ENCODE results near the gene KMO.

Gene KMO

DNA sequence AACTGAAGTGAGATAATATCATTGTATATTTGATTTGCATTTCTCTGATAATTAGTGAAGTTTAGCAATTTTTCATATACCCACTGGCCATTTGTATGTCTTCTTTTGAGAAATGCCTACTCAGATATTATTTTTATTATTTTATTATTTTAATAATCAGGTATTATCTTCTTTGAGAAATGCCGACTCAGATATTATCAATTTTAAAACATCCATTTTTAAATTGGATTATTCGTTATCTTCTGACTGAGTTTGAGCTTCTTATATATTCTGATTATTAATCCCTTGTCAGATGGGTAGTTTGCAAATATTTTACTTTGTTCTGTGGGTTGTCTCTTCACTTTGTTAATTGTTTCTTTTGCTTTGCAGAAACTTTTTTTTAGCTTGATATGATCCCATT is 37.7 kb downstream of the KMO start:
- Histone ChIP-seq H3K27ac (no peak overlapping the region), H3K4me3 (IDR thresholded peaks at IDR 0.05; ENCODE audit: insufficient read depth, low read depth, low read length) (no peak overlapping the region), H3K9ac (no peak overlapping the region), H3K4me2 (no peak overlapping the region), H3K79me2 (ENCODE audit: insufficient read depth, low read depth) (no peaks in the 10 kb centered on the region), H3K4me1 (ENCODE audit: low read depth, poor library complexity, severe bottlenecking) (no peaks in the 10 kb centered on the region), H3K36me3 (ENCODE audit: insufficient read depth) (no peaks in the 10 kb centered on the region), H4K20me1 (ENCODE audit: insufficient read depth) (no peaks in the 10 kb centered on the region), H2AFZ (ENCODE audit: low read depth) (no peak overlapping the region), H3K27me3 (ENCODE audit: insufficient read depth, low read depth) (no peaks in the 10 kb centered on the region)
- TF ChIP-seq, protein P1, sequence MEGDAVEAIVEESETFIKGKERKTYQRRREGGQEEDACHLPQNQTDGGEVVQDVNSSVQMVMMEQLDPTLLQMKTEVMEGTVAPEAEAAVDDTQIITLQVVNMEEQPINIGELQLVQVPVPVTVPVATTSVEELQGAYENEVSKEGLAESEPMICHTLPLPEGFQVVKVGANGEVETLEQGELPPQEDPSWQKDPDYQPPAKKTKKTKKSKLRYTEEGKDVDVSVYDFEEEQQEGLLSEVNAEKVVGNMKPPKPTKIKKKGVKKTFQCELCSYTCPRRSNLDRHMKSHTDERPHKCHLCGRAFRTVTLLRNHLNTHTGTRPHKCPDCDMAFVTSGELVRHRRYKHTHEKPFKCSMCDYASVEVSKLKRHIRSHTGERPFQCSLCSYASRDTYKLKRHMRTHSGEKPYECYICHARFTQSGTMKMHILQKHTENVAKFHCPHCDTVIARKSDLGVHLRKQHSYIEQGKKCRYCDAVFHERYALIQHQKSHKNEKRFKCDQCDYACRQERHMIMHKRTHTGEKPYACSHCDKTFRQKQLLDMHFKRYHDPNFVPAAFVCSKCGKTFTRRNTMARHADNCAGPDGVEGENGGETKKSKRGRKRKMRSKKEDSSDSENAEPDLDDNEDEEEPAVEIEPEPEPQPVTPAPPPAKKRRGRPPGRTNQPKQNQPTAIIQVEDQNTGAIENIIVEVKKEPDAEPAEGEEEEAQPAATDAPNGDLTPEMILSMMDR (conservative IDR thresholded peaks at IDR 0.05; ENCODE audit: low read depth, low read length), result no peak

DNA sequence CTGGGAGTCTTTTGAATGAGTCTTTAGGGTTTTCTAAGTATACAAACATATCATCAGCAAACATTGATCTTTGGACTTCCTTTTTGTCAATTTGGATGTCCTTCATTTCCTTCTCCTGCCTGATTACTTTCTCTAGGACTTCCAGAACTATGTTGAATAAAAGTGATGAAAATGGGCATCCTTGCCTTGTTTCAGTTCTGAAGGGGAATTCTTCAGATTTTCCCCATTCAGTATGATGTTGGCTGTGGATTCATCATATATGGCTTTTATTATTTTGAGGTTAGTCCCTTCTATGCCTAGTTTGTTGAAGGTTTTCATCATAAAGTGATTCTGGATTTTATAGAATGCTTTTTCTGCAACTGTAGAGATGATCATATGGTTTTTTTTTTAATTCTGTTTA is 42.0 kb downstream of the KMO start:
- no peak overlapping the region for H3K4me3 ChIP-seq (IDR thresholded peaks at IDR 0.05; ENCODE audit: insufficient read depth, low read depth, low read length)
- H3K27ac ChIP-seq, result no peak overlapping the region
- no peaks in the 10 kb centered on the region for H3K27me3 ChIP-seq (ENCODE audit: insufficient read depth, low read depth)
- H3K4me2 ChIP-seq, result no peak overlapping the region
- no peaks in the 10 kb centered on the region for H3K36me3 ChIP-seq (ENCODE audit: insufficient read depth)
- H3K79me2 ChIP-seq (ENCODE audit: insufficient read depth, low read depth), result no peaks in the 10 kb centered on the region
- TF ChIP-seq, protein P1 (conservative IDR thresholded peaks at IDR 0.05; ENCODE audit: low read depth, low read length), result no peak
- H4K20me1 ChIP-seq (ENCODE audit: insufficient read depth), result no peaks in the 10 kb centered on the region
- H3K9ac ChIP-seq, result no peak overlapping the region
- H2AFZ ChIP-seq (ENCODE audit: low read depth), result no peak overlapping the region
- H3K4me1 ChIP-seq (ENCODE audit: low read depth, poor library complexity, severe bottlenecking), result no peaks in the 10 kb centered on the region

DNA sequence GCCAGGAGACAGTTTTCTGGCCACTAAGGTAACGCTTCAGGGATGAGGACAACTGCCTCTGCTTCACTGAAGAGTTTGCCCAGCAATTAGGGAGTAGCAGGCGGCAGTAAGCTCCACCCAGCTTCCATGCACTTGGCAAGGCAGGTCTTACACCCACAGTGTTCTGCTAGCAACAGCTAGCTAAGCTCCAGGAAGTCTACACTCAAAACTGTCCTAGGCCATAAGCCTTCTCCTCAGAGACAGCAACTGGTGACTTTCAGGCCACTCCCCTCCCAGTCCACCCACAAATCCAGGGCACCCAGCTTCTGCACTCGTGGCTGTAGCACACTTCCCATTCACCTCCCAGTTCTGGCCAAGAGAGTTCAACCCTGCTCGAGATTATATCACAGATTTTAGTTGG is 47.3 kb downstream of the KMO start:
- Histone ChIP-seq H3K4me3 (IDR thresholded peaks at IDR 0.05; ENCODE audit: insufficient read depth, low read depth, low read length) (no peak overlapping the region), H3K4me2 (no peak overlapping the region), H3K9ac (no peak overlapping the region), H3K36me3 (ENCODE audit: insufficient read depth) (no peaks in the 10 kb centered on the region), H4K20me1 (ENCODE audit: insufficient read depth) (no peaks in the 10 kb centered on the region), H3K4me1 (ENCODE audit: low read depth, poor library complexity, severe bottlenecking) (no peaks in the 10 kb centered on the region), H3K79me2 (ENCODE audit: insufficient read depth, low read depth) (no peaks in the 10 kb centered on the region), H3K27me3 (ENCODE audit: insufficient read depth, low read depth) (no peaks in the 10 kb centered on the region), H3K27ac (no peak overlapping the region), H2AFZ (ENCODE audit: low read depth) (no peak overlapping the region)
- TF ChIP-seq, protein P1 (conservative IDR thresholded peaks at IDR 0.05; ENCODE audit: low read depth, low read length), result no peak

DNA sequence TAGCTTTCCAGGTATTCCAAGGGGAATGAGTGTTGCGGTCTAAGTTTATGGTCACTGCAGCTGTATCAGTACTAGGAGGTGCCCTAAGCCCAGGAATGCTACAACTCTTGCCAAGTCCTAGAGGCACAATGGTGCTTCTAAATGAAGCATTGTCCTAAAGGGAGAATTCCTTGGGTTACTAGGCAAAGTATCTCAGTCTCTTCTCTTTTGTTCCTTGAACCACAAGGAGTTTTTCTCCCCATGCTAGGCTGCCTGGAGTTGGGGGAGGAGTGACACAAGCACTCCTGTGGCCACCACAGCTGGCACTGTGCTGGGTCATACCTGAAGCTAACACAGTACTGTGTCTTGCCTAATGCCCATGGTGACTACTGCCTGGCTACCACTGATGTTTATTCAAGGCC is 50.7 kb downstream of the KMO start:
- Histone ChIP-seq H2AFZ (ENCODE audit: low read depth) (no peak overlapping the region), H3K27ac (no peak overlapping the region), H4K20me1 (ENCODE audit: insufficient read depth) (no peaks in the 10 kb centered on the region), H3K4me3 (IDR thresholded peaks at IDR 0.05; ENCODE audit: insufficient read depth, low read depth, low read length) (no peak overlapping the region), H3K79me2 (ENCODE audit: insufficient read depth, low read depth) (no peaks in the 10 kb centered on the region), H3K9ac (no peak overlapping the region), H3K4me1 (ENCODE audit: low read depth, poor library complexity, severe bottlenecking) (no peaks in the 10 kb centered on the region), H3K4me2 (no peak overlapping the region), H3K27me3 (ENCODE audit: insufficient read depth, low read depth) (no peaks in the 10 kb centered on the region), H3K36me3 (ENCODE audit: insufficient read depth) (no peaks in the 10 kb centered on the region)
- TF ChIP-seq, protein P1 (conservative IDR thresholded peaks at IDR 0.05; ENCODE audit: low read depth, low read length), result no peak

Measured in KMS-11 (cell line).